GM12875 (cell line): Measurements from ENCODE around the gene GPC3.
"Not testable (repeated sequence)": the region's sequence is repeated elsewhere in the genome, so short reads cannot be mapped to it uniquely, and the experiment has no call there.

ENCODE experiments used
- H3K4me3 ChIP-seq: one replicate; pipeline ENCODE4 v1.5.1; 2011; ENCODE audit warnings: low read depth, low read length, control low read depth
- TF ChIP-seq, protein P1 (sequence below): IDR thresholded peaks from 2 replicates; pipeline ENCODE4 v1.5.1; 2011; ENCODE audit warnings: low read depth, mild to moderate bottlenecking, control low read depth, inconsistent platforms, low read length, moderate library complexity, borderline replicate concordance; ENCODE audit not compliant: insufficient read depth

GPC3 gene

DNA sequence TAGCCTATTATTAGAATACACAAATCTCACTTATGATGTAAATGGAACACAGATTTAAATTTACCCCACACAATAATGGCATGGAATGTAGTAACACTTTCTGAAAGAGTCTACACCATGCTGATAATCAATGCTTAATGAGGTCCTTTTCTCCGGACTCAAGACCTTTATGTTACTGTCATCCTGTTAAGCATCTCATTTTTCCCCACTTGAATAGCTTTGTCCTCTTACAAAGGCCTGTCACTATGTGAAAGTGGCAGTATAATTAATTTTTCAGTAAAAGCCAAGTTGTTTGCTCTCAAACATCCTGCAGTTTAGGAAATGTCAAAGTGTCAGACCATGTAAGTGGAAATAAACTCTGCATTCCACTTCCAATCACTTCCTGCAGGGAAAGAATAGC, 96.4 kb downstream of the GPC3 start:
- TF ChIP-seq, protein P1, sequence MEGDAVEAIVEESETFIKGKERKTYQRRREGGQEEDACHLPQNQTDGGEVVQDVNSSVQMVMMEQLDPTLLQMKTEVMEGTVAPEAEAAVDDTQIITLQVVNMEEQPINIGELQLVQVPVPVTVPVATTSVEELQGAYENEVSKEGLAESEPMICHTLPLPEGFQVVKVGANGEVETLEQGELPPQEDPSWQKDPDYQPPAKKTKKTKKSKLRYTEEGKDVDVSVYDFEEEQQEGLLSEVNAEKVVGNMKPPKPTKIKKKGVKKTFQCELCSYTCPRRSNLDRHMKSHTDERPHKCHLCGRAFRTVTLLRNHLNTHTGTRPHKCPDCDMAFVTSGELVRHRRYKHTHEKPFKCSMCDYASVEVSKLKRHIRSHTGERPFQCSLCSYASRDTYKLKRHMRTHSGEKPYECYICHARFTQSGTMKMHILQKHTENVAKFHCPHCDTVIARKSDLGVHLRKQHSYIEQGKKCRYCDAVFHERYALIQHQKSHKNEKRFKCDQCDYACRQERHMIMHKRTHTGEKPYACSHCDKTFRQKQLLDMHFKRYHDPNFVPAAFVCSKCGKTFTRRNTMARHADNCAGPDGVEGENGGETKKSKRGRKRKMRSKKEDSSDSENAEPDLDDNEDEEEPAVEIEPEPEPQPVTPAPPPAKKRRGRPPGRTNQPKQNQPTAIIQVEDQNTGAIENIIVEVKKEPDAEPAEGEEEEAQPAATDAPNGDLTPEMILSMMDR = no peak
- no peak overlapping the region for H3K4me3 ChIP-seq

DNA sequence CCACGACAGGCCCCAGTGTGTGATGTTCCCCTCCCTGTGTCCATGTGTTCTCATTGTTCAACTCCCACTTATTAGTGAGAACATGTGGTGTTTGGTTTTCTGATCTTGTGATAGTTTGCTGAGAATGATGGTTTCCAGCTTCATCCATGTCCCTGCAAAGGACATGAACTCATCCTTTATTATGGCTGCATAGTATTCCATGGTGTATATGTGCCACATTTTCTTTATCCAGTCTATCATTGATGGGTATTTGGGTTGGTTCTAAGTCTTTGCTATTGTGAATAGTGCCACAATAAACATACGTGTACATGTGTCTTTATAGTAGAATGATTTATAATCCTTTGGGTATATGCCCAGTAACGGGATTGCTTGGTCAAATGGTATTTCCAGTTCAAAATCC, 97.3 kb downstream of the GPC3 start:
- not testable (repeated sequence) for H3K4me3 ChIP-seq

DNA sequence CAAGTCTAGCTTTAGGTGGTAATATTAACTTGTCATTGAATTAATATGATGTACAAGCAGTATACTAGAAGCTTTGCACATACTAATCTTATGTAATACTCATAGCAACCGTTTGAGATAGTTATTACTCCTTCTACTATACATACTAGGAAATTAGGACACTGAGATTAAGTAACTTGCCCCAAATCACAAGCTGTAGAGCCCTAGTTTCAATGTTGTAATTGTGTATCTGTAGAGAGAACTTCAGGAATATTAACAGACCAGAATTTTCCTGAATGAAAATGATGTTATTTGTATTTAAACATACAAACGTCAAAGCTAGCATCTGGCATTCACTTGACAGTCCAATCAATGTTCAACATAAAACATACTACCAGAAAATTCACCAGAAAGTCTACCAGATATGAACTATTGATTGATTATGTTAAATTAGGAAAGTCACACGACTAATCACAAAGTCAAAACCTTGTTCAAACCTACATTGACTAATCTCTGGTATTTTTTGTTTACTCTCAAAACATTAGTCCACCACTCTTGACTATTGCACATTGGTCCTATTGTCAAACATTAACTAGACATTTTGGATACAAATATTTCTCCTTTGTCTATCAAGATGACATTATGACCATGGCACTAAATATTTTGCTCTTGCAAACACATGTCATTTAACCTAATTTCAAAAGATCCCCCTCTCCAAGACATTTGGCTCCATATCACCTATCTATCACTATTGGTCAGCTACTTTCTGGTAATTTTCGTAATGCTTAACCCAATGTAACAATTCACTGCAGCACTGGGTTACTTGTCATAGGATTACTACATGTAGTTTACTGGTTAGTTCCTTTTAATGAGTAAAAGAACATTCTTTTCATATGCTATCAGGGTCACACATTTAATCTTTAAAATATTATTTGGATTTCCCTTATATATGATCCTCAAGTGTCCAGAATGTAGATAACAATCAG, 100.7 kb downstream of the GPC3 start:
- H3K4me3 ChIP-seq = no peak overlapping the region
- TF ChIP-seq, protein P1 = no peak

DNA sequence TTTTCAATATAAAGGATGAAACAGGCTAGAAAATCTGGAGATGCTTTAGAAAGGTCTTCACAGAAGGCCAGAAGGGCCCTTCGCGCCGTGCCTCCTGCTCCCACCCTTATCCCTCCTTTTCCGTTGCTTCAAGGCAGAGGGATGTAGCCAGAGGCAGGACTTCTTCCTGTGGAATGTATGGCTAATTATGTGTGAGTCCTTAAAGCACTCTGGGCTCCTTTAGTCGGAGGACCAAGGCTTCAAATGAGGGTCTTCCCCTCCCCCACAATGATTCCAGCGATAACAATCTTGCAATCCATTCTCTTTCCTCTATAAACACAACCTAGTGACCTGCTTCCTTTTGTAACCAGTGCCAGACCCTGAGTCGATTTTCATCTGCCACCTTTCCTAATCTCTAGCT, 103.5 kb downstream of the GPC3 start:
- TF ChIP-seq, protein P1 = no peak
- H3K4me3 ChIP-seq = no peak overlapping the region

DNA sequence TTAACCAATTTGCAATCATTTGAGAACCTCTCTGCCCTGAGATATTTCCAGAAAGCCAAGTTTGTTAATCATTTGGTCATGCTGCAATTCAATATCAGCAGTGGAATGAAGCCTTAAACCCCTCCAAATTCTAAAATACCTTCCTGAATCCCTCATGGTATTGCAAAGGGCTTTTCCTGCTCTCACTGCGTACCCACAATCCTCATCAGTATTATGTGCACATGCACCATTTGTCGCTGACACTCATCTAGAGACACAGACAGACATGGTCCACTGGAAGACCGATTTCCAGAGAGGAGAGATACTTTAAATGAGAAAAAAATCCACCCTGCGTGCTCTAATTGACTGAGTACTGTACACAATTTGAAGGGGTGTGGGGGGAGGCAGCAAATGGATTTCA, 104.4 kb downstream of the GPC3 start:
- no peak overlapping the region for H3K4me3 ChIP-seq
- TF ChIP-seq, protein P1 = no peak

DNA sequence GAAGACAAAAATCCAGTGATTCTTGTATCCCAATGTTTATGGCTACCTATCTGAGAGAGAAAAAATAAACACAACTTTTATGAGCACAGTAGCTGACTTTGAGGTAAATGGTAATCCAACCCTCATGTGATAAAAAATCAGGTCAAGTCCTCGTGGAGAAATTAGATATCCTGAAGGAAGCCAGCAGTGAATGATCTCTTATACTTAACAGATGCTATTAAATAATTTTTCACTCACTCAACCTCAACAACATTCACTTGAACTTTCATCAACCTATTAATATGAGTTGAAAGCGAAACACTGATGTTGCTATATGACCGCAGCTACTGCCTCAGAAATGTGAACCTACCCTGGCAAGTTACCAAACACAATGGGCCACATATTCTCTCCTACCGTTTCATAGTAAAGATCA, 105.4 kb downstream of the GPC3 start:
- H3K4me3 ChIP-seq = no peak overlapping the region
- TF ChIP-seq, protein P1 = no peak

DNA sequence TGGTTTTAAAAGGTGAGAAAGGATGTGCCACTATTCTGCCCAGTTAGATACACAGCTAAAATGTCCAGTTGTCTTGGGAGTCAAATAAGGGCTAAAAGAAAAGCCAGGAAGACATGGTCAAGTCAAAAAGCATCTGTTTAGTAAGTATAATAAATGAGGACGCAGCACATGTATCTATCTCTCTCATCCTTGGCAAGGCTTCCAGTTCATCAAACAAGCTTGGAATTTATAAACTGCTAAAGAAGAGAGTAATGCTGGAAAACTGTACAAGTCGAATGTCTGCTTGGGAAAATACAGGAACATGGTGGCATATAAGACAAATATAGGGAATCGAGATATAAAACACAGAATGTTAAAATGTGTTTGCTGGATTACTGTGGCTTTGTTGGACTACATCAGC, 106.7 kb downstream of the GPC3 start:
- TF ChIP-seq, protein P1 = no peak
- no peak overlapping the region for H3K4me3 ChIP-seq
